SK-N-SH (cell line): ENCODE results near the gene PDE11A. TPM values are rescaled to one million over a fixed set of nuclear protein-coding genes. Genes with fewer than 3 reads are reported as not detected.

ENCODE experiments used
- CTCF ChIA-PET: fragments of 300-600, 350-600 bp; formaldehyde crosslinking; extraction: SDS; loops from one replicate; lab custom pipeline; 2021; lab: Yijun Ruan, JAX
- POLR2A ChIA-PET: fragments of 350-600 bp; sonication (Branson Sonifier 250); formaldehyde crosslinking; extraction: SDS; loops from one replicate; lab custom pipeline; 2020; ENCODE audit warnings: antibody characterized with exemption, inconsistent platforms; lab: Yijun Ruan, JAX
- DNase-seq: peaks from one replicate; pipeline ENCODE4 v3.0.0; 2012
- H2AFZ ChIP-seq: fragments of 200-600 bp; sonication (generic); 2 replicates; pipeline ENCODE4 v1.8.1; 2016; ENCODE audit warnings: antibody characterized with exemption, mild to moderate bottlenecking, low read depth
- H3F3A ChIP-seq: fragments of 200-600 bp; sonication (generic); replicated peaks from 2 replicates; pipeline ENCODE3; 2016; ENCODE audit warnings: antibody characterized with exemption, mild to moderate bottlenecking; ENCODE audit not compliant: insufficient read depth
- H3K27ac ChIP-seq, 2 experiments: fragments of 200-500 bp in 1 of 2; fragments of 200-600 bp in 1 of 2; sonication (Bioruptor generic) in 1 of 2; sonication (generic), shearing (Covaris generic) in 1 of 2; 2 replicates each; pipeline versions ENCODE4 v1.5.1 to v1.6.1; 2014 to 2016; ENCODE audit warnings: low read depth in 2 of 2, inconsistent platforms in 1 of 2, low read length in 1 of 2, mild to moderate bottlenecking in 1 of 2, mixed read lengths in 1 of 2
- H3K27me3 ChIP-seq: fragments of 200-600 bp; sonication (generic), shearing (Covaris generic); 2 replicates; pipeline ENCODE4 v1.6.1; 2016; ENCODE audit warnings: mixed run types; ENCODE audit not compliant: insufficient read depth
- H3K36me3 ChIP-seq, 2 experiments: fragments of 200-500 bp in 1 of 2; fragments of 200-600 bp in 1 of 2; sonication (Bioruptor generic) in 1 of 2; sonication (generic) in 1 of 2; replicated peaks in 1 of 2; 2 replicates each; pipeline versions ENCODE3 to v1.5.1; 2014 to 2016; ENCODE audit warnings: low read length in 1 of 2, mild to moderate bottlenecking in 1 of 2; ENCODE audit not compliant: insufficient read depth in 2 of 2, control insufficient read depth in 1 of 2
- H3K4me1 ChIP-seq, 2 experiments: fragments of 200-500 bp in 1 of 2; fragments of 200-600 bp in 1 of 2; sonication (Bioruptor generic) in 1 of 2; sonication (generic), shearing (Covaris generic) in 1 of 2; 2 replicates each; pipeline versions ENCODE4 v1.5.1 to v1.6.1; 2014 to 2016; ENCODE audit warnings: low read depth in 1 of 2, low read length in 1 of 2, mixed run types in 1 of 2; ENCODE audit not compliant: insufficient read depth in 2 of 2, control insufficient read depth in 1 of 2
- H3K4me2 ChIP-seq: fragments of 200-600 bp; sonication (generic), shearing (Covaris generic); 2 replicates; pipeline ENCODE4 v1.6.1; 2017; ENCODE audit warnings: mixed run types
- H3K4me3 ChIP-seq, 2 experiments: fragments of 200-500 bp in 1 of 2; fragments of 200-600 bp in 1 of 2; sonication (Bioruptor generic) in 1 of 2; sonication (generic), shearing (Covaris generic) in 1 of 2; 2 replicates each; pipeline versions ENCODE4 v1.5.1 to v1.8.1; 2014 to 2016; ENCODE audit warnings: low read depth in 2 of 2, inconsistent platforms in 1 of 2, low read length in 1 of 2, mild to moderate bottlenecking in 1 of 2, mixed read lengths in 1 of 2, moderate library complexity in 1 of 2
- H3K79me2 ChIP-seq: fragments of 200-600 bp; sonication (generic); 2 replicates; pipeline ENCODE4 v1.8.1; 2017; ENCODE audit warnings: mild to moderate bottlenecking; ENCODE audit not compliant: insufficient read depth
- H3K9ac ChIP-seq: fragments of 200-600 bp; sonication (generic); 2 replicates; pipeline ENCODE4 v1.6.1; 2017; ENCODE audit warnings: mixed run types
- H3K9me2 ChIP-seq: fragments of 200-600 bp; sonication (generic); 2 replicates; pipeline ENCODE4 v1.6.1; 2017; ENCODE audit warnings: mixed run types
- H3K9me3 ChIP-seq: fragments of 200-600 bp; sonication (generic); 2 replicates; pipeline ENCODE4 v1.6.1; 2017; ENCODE audit warnings: mixed run types, mild to moderate bottlenecking, moderate library complexity
- H4K20me1 ChIP-seq: fragments of 200-600 bp; sonication (generic); 2 replicates; pipeline ENCODE4 v1.6.1; 2017; ENCODE audit warnings: mild to moderate bottlenecking, mixed run types; ENCODE audit not compliant: insufficient read depth
- FOSL2 ChIP-seq: IDR thresholded peaks from 2 replicates; pipeline ENCODE4 v1.4.0; 2012; ENCODE audit warnings: low read depth, mild to moderate bottlenecking, moderate library complexity, borderline replicate concordance
- GABPA ChIP-seq: IDR thresholded peaks from 2 replicates; pipeline ENCODE4 v1.4.0; 2012; ENCODE audit warnings: low read depth, mild to moderate bottlenecking
- IRF3 ChIP-seq: fragments of 150-350 bp; IDR thresholded peaks from 2 replicates; pipeline ENCODE4 v1.6.1; 2016; ENCODE audit warnings: mild to moderate bottlenecking, low read depth, low read length
- MEF2A ChIP-seq: IDR thresholded peaks from 2 replicates; pipeline ENCODE4 v1.4.0; 2012; ENCODE audit warnings: low read depth, borderline replicate concordance
- NFIC ChIP-seq: IDR thresholded peaks from 2 replicates; pipeline ENCODE4 v1.4.0; 2012; ENCODE audit warnings: borderline replicate concordance
- PBX3 ChIP-seq: IDR thresholded peaks from 2 replicates; pipeline ENCODE4; 2012
- POLR2AphosphoS5 ChIP-seq: IDR thresholded peaks from 2 replicates; pipeline ENCODE4 v1.6.1; 2012; ENCODE audit warnings: low read depth, low read length
- RAD21 ChIP-seq: IDR thresholded peaks from 2 replicates; pipeline ENCODE4 v1.6.1; 2012; ENCODE audit warnings: mild to moderate bottlenecking, low read length
- REST ChIP-seq: IDR thresholded peaks from 2 replicates; pipeline ENCODE4 v1.6.1; 2012; ENCODE audit warnings: mild to moderate bottlenecking, low read depth, low read length, moderate library complexity
- SMC3 ChIP-seq: IDR thresholded peaks from 2 replicates; pipeline ENCODE4 v1.6.1; 2012; ENCODE audit warnings: low read depth, low read length, improper control_type of control experiment
- TEAD4 ChIP-seq: IDR thresholded peaks from 2 replicates; pipeline ENCODE4 v1.4.0; 2012; ENCODE audit warnings: mild to moderate bottlenecking, borderline replicate concordance; ENCODE audit not compliant: insufficient read depth
- USF1 ChIP-seq: IDR thresholded peaks from 2 replicates; pipeline ENCODE4 v1.4.0; 2012; ENCODE audit warnings: low read depth, borderline replicate concordance
- USF2 ChIP-seq: fragments of 150-350 bp; IDR thresholded peaks from 2 replicates; pipeline ENCODE4 v1.6.1; 2017; ENCODE audit warnings: antibody characterized with exemption, low read length, low read depth, borderline replicate concordance
- WGBS: methylation state at CpG from one replicate; pipeline ENCODE4 v1.1.6; 2017; ENCODE audit warnings: low lambda C conversion rate; 5-methylcytosine and 5-hydroxymethylcytosine counted together
- polyA plus RNA-seq, 3 experiments: library from polyadenylated mRNA; depleted of rRNA; stranded (reverse); fragments of >200 nt; gene quantifications; 2 replicates each; pipeline ENCODE4 v1.2.3, GENCODE V29; 2012

The PDE11A gene
- polyA plus RNA-seq, 1 of the 3 experiments (the other 2 are of a cell fraction): 0.10 TPM

- Histone ChIP-seq H4K20me1 (no peaks in the 10 kb centered on the region), H3K4me3 (no peak overlapping the region), H3F3A (no peaks in the 10 kb centered on the region), H3K4me1 (no peaks in the 10 kb centered on the region), H3K27ac (no peak overlapping the region), H3K9ac (no peak overlapping the region), H3K79me2 (no peaks in the 10 kb centered on the region), H2AFZ (no peak overlapping the region), H3K27me3 (no peaks in the 10 kb centered on the region), H3K9me2 (no peaks in the 10 kb centered on the region), H3K9me3 (no peaks in the 10 kb centered on the region), H3K4me2 (no peak overlapping the region), H3K36me3 (no peaks in the 10 kb centered on the region)
- TF ChIP-seq USF2 (no peak), FOSL2 (no peak), RAD21 (no peak), MEF2A (no peak), GABPA (no peak), PBX3 (no peak), POLR2AphosphoS5 (no peak), NFIC (no peak)
- CTCF ChIA-PET: interaction anchor here (1.1 kb wide), 1 partner anchor 10 kb away, joined by 4 read pairs; no protein-coding TSS in a partner anchor
- POLR2A ChIA-PET: no interaction called here
- DNase-seq: no peak
- WGBS: 41% methylated on average over 4 of the region's 4 CpGs
Measured at GRCh38 chr2:177916342-177916741, 156.2 kb downstream of the PDE11A start.

GRCh38 chr2:177914247-177914646 lies 158.3 kb downstream of the PDE11A start:
- H3K9ac ChIP-seq: no peak overlapping the region
- no peak for DNase-seq
- no peaks in the 10 kb centered on the region for H3K36me3 ChIP-seq
- no peak overlapping the region for H3K4me2 ChIP-seq
- no peaks in the 10 kb centered on the region for H3K9me2 ChIP-seq
- H3K27ac ChIP-seq: no peak overlapping the region
- H3K4me3 ChIP-seq: no peak overlapping the region
- H2AFZ ChIP-seq: no peak overlapping the region
- POLR2A ChIA-PET: no interaction called here
- H3K4me1 ChIP-seq: no peaks in the 10 kb centered on the region
- H3K9me3 ChIP-seq: no peaks in the 10 kb centered on the region
- H3F3A ChIP-seq: no peaks in the 10 kb centered on the region
- CTCF ChIA-PET: interaction anchor here (1.2 to 1.6 kb wide), 2 partner anchors 9 to 38 kb away, joined by 3 to 5 read pairs; no protein-coding TSS in a partner anchor
- H3K79me2 ChIP-seq: no peaks in the 10 kb centered on the region
- H3K27me3 ChIP-seq: no peaks in the 10 kb centered on the region
- TF ChIP-seq TEAD4 (no peak), GABPA (no peak), PBX3 (no peak), USF1 (no peak), REST (no peak), IRF3 (no peak), RAD21 (no peak), SMC3 (no peak)
- H4K20me1 ChIP-seq: no peaks in the 10 kb centered on the region
- WGBS: 64% methylated on average over 1 of the region's 1 CpG
